Nephron progenitor cell (in vitro differentiated cells): ENCODE measurements around the gene CPA1.

Experiments used
- DNase-seq: peaks from one replicate; pipeline ENCODE4 v3.0.0; 2021
- H3K27ac Mint-ChIP-seq: 2 replicates; pipeline ENCODE4 v1.8.0; 2021; ENCODE audit warnings: mild to moderate bottlenecking, moderate library complexity, mixed read lengths
- H3K27me3 Mint-ChIP-seq: 2 replicates; pipeline ENCODE4 v1.8.0; 2021; ENCODE audit warnings: mild to moderate bottlenecking, low read depth, mixed read lengths; ENCODE audit not compliant: poor library complexity
- H3K36me3 Mint-ChIP-seq: 2 replicates; pipeline ENCODE4 v1.8.0; 2021; ENCODE audit warnings: low read depth, mixed read lengths
- H3K4me1 Mint-ChIP-seq: 2 replicates; pipeline ENCODE4 v1.8.0; 2021; ENCODE audit warnings: mixed read lengths
- H3K4me3 Mint-ChIP-seq: 2 replicates; pipeline ENCODE4 v1.8.0; 2021; ENCODE audit warnings: mild to moderate bottlenecking, moderate library complexity, mixed read lengths
- H3K9me3 Mint-ChIP-seq: 2 replicates; pipeline ENCODE4 v1.8.0; 2021; ENCODE audit warnings: mild to moderate bottlenecking, moderate library complexity, mixed read lengths
- TF ChIP-seq, protein P1 (sequence below): fragments of 200-600 bp; sonication (generic); IDR thresholded peaks from 2 replicates; pipeline ENCODE4 v1.5.0; 2021; ENCODE audit warnings: antibody characterized with exemption

CPA1 gene

GRCh38 chr7:130435311-130435854, 55.1 kb downstream of the CPA1 start:
- peaks cover 20% of the 10 kb centered on the region for H3K4me1 Mint-ChIP-seq
- TF ChIP-seq, protein P1, sequence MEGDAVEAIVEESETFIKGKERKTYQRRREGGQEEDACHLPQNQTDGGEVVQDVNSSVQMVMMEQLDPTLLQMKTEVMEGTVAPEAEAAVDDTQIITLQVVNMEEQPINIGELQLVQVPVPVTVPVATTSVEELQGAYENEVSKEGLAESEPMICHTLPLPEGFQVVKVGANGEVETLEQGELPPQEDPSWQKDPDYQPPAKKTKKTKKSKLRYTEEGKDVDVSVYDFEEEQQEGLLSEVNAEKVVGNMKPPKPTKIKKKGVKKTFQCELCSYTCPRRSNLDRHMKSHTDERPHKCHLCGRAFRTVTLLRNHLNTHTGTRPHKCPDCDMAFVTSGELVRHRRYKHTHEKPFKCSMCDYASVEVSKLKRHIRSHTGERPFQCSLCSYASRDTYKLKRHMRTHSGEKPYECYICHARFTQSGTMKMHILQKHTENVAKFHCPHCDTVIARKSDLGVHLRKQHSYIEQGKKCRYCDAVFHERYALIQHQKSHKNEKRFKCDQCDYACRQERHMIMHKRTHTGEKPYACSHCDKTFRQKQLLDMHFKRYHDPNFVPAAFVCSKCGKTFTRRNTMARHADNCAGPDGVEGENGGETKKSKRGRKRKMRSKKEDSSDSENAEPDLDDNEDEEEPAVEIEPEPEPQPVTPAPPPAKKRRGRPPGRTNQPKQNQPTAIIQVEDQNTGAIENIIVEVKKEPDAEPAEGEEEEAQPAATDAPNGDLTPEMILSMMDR: no peak
- peaks cover 46% of the 10 kb centered on the region for H3K36me3 Mint-ChIP-seq
- H3K27me3 Mint-ChIP-seq: peaks cover 3% of the 10 kb centered on the region
- H3K4me3 Mint-ChIP-seq: no peak overlapping the region
- H3K9me3 Mint-ChIP-seq: peaks cover 11% of the 10 kb centered on the region
- DNase-seq: no peak
- H3K27ac Mint-ChIP-seq: no peak overlapping the region

- Mint-ChIP-seq H3K9me3 (peaks cover 17% of the 10 kb centered on the region), H3K4me3 (no peak overlapping the region), H3K27me3 (peaks cover 3% of the 10 kb centered on the region), H3K4me1 (peaks cover 28% of the 10 kb centered on the region), H3K36me3 (peaks cover 52% of the 10 kb centered on the region), H3K27ac (no peak overlapping the region)
- TF ChIP-seq, protein P1: no peak
- no peak for DNase-seq
These were observed 56.0 kb downstream of the CPA1 start for GRCh38 chr7:130436253-130436652.
